HL-60 (cell line): ENCODE results near the gene PRTN3.
"Not testable (repeated sequence)": the region's sequence is repeated elsewhere in the genome, so short reads cannot be mapped to it uniquely, and the experiment has no call there.

ENCODE experiments used
- CTCF ChIP-seq: IDR thresholded peaks from one replicate; pipeline ENCODE4 v1.5.1; 2011; ENCODE audit warnings: low read length, control low read depth, inconsistent platforms; ENCODE audit not compliant: insufficient read depth
- POLR2AphosphoS5 ChIP-seq: IDR thresholded peaks from 2 replicates; pipeline ENCODE4 v1.6.1; 2012; ENCODE audit warnings: low read depth
- REST ChIP-seq: IDR thresholded peaks from 2 replicates; pipeline ENCODE4 v1.6.1; 2012; ENCODE audit warnings: low read depth; ENCODE audit not compliant: insufficient replicate concordance

GRCh38 chr19:849195-849594 lies 8.4 kb downstream of the PRTN3 start:
- TF ChIP-seq CTCF, POLR2AphosphoS5, REST: not testable (repeated sequence)
